Ecto neural progenitor cell (in vitro differentiated cells): Measurements from ENCODE around the gene NANS.
"Not testable (repeated sequence)": the region's sequence is repeated elsewhere in the genome, so short reads cannot be mapped to it uniquely, and the experiment has no call there.

Experiments used
- DNase-seq: peaks from one replicate; pipeline ENCODE4 v3.0.0-alpha.2; 2018; ENCODE audit warnings: low spot score

The NANS gene, protein sequence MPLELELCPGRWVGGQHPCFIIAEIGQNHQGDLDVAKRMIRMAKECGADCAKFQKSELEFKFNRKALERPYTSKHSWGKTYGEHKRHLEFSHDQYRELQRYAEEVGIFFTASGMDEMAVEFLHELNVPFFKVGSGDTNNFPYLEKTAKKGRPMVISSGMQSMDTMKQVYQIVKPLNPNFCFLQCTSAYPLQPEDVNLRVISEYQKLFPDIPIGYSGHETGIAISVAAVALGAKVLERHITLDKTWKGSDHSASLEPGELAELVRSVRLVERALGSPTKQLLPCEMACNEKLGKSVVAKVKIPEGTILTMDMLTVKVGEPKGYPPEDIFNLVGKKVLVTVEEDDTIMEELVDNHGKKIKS

GRCh38 chr9:98056269-98057137 is at the start of gene NANS:
NANS (plus strand) TSS chr9:98056732; CDS start chr9:98056809, 77 bp downstream.
- DNase-seq, result peak; percentile 96

DNA sequence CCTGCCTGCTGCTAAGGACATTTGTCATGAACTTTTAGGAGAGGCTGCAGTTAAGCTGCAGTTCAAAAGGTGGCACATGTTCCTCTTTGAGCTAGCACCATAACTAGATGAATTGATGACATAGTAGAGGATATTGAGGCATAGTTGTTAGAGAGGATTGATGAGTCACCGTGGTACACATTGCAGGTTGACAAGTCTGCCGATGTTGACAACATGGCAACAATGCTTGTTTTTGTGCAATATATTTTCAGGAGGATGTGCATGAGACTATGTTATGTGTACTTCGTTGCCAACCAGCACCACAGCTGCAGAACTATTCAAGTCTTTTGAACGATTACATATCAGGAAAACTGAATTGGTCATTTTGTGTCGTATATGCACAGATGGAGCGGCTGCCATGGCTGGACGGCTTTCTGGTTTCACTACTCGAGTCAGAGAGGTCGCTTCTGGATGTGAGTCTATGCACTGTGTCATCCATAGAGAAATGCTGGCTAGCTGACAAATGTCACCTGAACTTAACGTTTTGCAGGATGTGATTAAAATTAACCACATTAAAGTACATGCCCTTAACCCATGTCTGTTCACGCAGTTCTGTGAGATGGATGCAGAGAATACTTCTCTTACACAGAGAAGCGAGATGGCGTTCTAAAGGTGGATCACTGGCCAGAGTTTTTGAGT is 49.1 kb upstream of the NANS start:
- DNase-seq, result no peak

GRCh38 chr9:98008764-98009163 is 47.8 kb upstream of the NANS start:
- no peak for DNase-seq

GRCh38 chr9:98009437-98009836 is 47.1 kb upstream of the NANS start:
- DNase-seq, result no peak

- no peak for DNase-seq
Measured at GRCh38 chr9:98009936-98010335, 46.6 kb upstream of the NANS start.

DNA sequence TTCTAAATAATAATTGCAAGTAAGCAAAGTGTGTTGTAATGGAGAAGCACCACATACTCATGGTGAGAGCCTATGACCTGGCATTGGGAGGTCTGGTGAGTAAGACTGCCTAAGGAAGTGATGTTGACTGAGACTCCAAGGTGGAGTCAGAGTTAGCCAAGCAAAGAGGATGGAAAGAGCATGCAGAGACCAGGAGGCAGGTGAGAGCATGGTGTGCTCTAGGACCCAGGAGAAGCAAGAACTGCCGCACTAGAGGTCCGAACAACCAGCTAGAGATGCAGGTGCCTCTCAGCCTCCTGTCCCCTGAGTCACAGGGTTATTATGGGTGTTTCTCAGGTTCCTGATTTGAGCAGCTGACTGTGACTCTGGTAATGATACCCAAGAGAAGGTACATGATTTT is 46.1 kb upstream of the NANS start:
- no peak for DNase-seq

DNA sequence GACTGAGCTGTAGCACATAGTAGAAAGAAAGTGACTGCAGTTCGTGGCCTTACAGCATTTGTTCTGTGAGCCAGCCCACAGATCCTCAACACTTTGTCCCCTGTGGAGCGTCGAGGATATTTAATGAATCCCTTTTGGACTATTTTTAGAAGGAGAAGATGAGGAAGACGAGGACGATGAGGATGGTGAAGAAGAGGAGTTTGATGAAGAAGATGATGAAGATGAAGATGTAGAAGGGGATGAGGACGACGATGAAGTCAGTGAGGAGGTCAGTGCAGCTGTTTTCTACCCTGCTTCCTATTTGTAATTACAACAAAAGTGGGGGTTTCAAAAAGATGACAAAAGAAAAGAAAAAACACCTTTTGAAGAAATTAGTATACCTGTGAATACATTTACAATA is 45.4 kb upstream of the NANS start:
- no peak for DNase-seq

- DNase-seq, result no peak
Measured at GRCh38 chr9:98016137-98016680, 40.3 kb upstream of the NANS start.

GRCh38 chr9:98017306-98017705 is 39.2 kb upstream of the NANS start:
- no peak for DNase-seq

DNA sequence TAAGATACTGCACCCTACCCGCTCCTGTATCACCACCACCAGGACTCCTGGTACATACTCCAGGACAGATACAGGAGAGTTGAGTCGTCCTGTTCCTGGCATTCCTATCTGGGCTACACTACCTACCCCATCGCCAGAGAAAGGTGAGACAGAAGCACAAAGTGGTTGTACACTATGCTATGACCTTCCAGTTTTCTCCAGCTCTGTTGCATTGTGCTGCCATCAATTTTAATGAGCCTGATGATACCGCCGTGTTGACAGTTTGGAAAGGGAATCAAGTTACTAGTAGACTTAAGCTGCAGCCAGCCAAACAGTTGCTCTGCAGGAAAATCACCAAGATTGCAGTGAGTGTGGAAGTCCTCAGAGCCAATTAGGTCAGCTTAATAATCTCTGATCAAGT is 38.2 kb upstream of the NANS start:
- no peak for DNase-seq

- no peak for DNase-seq
Measured at GRCh38 chr9:98019098-98019497, 37.4 kb upstream of the NANS start.

DNA sequence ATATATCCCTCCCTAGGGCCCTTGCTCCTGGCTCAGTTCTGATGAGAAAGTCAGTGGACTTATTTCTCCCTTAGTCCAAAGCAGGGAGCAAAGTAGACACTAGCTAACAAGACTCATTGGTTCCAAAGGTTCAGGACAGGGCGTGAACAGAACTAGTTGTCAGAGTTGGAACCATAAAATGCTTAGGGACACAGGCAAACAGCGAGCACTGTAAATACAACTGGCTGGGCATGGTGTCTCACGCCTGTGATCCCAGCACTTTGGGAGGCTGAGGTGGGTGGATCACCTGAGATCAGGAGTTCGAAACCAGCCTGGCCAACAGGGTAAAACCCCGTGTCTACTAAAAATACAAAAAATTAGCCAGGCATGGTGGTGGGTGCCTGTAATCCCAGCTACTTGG is 36.7 kb upstream of the NANS start:
- not testable (repeated sequence) for DNase-seq

- no peak for DNase-seq
Measured at GRCh38 chr9:98020476-98021145, 35.9 kb upstream of the NANS start.

DNA sequence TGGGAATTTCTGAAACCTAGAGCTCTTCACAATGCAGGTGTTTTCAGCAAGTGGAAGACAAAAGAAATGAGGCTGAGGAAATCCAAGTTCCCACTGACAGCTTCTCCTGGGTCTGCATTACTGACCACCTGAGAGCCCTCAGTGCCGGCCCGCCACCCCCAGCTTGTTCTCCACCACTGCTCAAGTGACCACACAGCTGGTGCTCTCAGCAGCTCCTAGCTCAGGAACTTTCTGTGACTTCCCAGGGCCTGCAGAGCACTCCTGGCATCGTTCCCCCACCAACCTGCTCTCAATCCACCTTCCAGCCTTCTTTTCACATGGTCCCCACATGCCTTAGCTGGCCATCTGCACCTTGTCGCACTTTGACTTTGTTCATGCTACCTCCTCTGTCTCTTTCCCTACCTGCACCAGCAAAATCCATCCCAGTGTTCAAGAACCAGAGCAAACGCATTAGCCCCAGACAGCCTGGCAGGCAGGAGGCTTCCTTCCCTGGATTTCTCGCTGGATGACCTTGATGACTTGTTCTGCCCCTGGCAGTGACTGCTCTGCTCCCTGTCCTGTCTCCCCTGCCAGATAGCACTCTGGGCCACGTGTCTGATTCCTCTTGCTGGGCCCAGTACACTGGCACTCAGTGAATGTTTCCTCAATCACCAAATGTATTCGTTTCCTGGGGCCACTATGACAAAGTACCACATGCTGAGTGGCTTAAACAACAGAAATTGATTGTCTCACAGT is 35.1 kb upstream of the NANS start:
- no peak for DNase-seq

- no peak for DNase-seq
Measured at GRCh38 chr9:98022447-98022846, 34.1 kb upstream of the NANS start.

GRCh38 chr9:98024702-98025101 is 31.8 kb upstream of the NANS start:
- no peak for DNase-seq

DNA sequence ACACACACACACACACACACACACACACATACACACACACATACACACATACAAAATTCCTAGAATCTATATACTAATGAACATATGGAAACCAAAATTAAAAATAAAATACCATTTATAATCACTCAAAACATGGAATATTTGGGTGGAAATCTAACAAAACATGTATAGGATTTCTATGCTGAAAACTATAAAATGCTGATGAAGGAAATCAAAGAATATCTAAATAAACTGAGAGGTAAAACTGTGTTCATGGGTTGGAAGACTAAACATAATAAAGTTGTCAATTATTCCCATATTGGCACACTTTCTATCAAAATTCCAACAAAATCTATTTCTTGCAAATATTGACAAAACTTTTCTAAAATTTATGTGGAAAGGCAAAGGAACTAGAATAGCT is 25.4 kb upstream of the NANS start:
- no peak for DNase-seq

DNA sequence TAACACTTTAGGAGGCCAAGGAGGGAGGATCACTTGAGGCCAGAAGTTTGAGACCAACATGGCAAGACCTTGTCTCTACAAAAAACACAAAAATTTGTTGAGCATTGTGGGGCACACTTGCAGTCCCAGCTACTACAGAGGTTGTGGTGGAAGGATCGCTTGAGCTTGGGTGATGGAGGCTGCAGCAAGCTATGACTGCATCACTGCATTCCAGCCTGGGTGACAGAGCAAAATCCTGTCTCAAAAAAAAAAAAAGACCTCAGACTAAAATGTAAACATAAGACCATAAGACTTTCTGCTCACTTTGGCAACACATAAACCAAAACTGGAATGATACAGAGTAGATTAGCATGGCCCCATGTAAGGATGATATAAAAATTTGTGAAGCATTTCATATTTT is 24.6 kb upstream of the NANS start:
- DNase-seq, result no peak

GRCh38 chr9:98034593-98035546 is 21.7 kb upstream of the NANS start:
- DNase-seq, result peak; percentile 84

DNA sequence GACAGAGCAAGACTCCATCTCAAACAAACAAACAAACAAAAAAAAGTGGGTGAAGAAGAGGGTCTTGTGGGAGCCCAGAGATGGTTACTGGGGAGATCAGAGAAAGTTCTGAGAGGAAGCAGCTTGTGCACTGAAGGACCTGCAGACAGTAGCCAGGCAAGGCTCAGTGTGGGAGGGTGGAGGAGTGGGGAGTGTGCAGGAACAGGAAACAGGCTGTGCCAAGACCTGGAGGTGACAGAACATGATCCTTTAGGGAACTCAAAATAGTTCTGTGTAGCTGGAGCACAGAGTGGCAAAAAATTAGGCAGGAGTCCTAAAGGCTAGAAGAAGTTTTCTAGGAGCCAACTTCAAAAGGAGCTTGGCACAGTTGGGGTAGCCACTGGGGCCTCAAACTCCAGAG is 19.2 kb upstream of the NANS start:
- DNase-seq, result no peak
